ENCODE results near the gene LRIG3.

LRIG3 gene

DNA sequence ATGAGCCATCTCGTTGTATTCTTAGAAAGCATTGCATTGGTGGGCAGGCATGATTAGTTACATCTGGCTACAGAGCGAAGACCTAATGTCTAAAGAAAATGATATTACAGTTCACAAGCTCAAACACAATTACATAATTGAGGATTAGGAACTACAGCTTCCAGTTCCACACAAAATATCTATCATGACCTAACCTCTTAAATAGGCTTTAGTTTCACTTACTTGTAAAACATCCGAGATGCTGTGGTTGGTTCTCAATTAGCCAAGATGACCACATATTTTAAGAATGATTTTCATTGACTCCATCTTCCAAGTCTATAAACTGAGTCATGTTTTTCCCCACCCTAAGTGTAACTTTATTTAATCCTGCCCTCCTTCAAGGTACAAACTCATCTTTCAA lies 69.5 kb downstream of the LRIG3 start:
- no peak for DNase-seq

DNA sequence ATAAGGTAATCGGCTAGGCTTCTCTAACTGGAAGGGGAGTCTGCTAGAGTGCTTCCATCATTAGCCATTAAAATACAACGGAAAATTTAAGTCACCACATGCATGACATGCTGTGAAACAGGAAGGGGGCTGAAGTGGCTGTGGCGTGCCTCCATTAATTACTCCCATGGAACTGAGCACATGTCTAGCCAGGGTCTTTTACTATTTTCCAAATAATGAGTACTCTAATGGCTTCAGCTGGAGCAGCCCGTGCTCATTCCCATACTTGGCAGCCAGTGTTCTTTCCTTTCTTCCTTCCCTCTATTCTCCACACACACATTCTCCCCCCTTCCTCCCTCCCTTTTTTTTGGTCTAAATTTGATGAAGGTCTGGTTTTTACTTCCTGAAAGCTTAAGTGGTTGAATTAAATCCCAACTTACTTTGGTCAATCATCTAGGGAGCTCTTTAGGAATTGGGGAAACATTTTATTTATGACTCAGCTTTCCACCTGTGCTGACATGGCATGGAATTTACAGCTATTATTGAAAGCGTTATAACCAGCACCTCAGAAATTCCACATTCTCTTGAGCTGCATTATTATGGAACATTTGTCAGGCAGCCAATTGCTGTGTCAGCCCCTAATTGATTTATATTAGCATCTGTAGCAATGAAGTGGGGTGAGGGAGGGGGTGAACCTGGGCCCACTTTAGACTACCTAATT lies 72.3 kb downstream of the LRIG3 start:
- no peak for DNase-seq

DNA sequence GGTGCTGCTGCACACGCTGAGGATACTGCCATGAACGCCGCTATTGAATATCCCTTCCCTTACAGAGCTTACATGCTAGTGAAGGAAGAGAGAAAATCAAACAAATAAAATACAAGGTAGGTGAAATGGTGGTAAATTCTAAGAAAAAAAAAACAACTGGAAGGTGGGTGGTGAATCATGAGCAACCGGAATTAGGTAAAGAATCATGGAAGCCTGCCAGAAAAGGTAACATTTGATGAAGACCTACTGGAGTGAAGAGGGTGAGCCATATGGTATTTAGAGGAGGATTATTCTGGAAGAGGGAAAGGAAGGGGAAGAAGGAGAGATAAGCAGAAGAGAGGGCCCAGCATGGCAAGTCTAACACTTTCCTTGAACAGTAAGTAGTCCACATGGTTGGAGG lies 76.1 kb downstream of the LRIG3 start:
- DNase-seq: no peak

DNA sequence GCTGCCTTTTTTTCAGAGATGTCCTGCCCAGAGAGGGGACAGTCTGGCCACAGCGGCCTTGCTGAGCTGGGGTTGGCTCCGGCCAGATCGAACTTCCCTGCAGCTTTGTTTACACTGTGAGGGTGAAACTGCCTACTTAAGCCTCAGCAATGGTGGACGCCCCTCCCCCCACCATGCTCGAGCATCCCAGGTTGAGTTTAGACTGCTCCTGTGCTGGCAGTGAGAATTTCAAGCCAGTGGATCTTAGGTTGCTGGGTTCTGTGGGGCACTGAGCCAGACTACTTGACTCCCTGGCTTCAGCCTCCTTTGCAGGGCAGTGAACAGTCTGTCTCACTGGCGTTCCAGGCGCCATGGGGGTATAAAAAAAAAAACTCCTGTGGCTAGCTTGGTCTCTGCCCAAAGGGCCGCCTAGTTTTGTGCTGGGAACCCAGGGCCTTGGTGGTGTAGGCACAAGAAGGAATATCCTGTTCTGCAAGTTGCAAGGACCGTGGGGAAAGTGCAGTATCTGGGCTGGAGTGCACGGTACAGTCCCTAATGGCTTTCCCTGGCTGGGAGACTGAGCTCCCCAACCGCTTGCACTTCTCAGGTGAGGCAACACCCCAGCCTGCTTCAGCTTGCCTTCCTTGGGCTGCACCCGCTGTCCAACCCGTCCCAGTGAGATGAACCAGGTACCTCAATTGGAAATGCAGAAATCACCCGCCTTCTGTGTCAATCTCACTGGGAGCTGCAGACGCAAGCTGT lies 79.1 kb downstream of the LRIG3 start:
- no peak for DNase-seq

- no peak for DNase-seq
These were observed 86.5 kb downstream of the LRIG3 start for GRCh38 chr12:58833853-58834252.

DNA sequence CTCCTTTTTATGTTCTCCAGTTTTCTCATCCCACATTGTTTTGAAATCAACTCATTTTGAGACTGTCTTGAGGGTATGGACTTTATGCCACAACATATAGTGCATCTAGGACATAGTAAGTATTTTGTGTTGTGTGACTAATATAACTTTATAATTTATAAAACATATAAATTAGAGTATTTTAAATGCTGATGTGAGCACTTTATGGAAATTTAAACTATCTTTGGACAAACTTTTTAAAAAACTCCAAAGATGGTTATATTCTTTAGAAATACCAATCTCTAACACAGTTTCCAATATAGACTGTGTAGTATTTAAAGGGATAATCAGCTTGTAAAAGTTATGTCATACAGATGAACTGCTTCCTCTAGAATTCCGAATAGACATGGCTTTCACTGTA lies 87.4 kb downstream of the LRIG3 start:
- no peak for DNase-seq

Measured in NCI-H1930 (cell line).